B cell (primary cell): ENCODE measurements around the gene NIPAL4. TPM values are rescaled to one million over a fixed set of nuclear protein-coding genes. Genes with fewer than 3 reads are reported as not detected.

Experiments
- ATAC-seq: fragments of 200-7000 bp; cut with Tn5 transposase; one replicate; pipeline ENCODE4 v1.10.0; 2021; ENCODE audit warnings: low read depth, mild to moderate bottlenecking, moderate number of reproducible peaks, moderate library complexity
- CTCF ChIA-PET: fragments of 350-600 bp; sonication (Branson Sonifier 250); formaldehyde crosslinking; loops from one replicate; lab custom pipeline; 2021; ENCODE audit warnings: antibody characterized with exemption, inconsistent platforms; lab: Charles Lee
- POLR2A ChIA-PET: fragments of 350-600 bp; sonication (Branson Sonifier 250); formaldehyde crosslinking; loops from one replicate; lab custom pipeline; 2021; ENCODE audit warnings: antibody characterized with exemption; lab: Charles Lee
- DNase-seq: peaks from one replicate; pipeline ENCODE4 v3.0.0; 2013
- H2AFZ ChIP-seq: 2 replicates; pipeline ENCODE4 v1.6.1; 2012; ENCODE audit warnings: mild to moderate bottlenecking, low read depth, low read length; ENCODE audit not compliant: insufficient read depth, poor library complexity, severe bottlenecking
- H3K27ac ChIP-seq, 2 donors: 1 replicate in 1 of 2; 2 replicates in 1 of 2; pipeline ENCODE4 v1.5.1; 2012 to 2013; ENCODE audit warnings: low read length in 2 of 2, mild to moderate bottlenecking in 2 of 2, moderate library complexity in 1 of 2
- H3K27me3 ChIP-seq, 4 experiments: fragments of 200-600 bp in 1 of 4; sonication (generic) in 1 of 4; replicated peaks in 1 of 4; 1 replicate in 2 of 4; 2 replicates in 2 of 4; pipeline versions ENCODE4 v1.6.1 to v1.7.0; 2013 to 2016; ENCODE audit warnings: low read length in 3 of 4, mild to moderate bottlenecking in 2 of 4, mixed read lengths in 1 of 4, moderate library complexity in 1 of 4; ENCODE audit not compliant: insufficient read depth in 4 of 4, control insufficient read depth in 3 of 4; ENCODE audit errors: control extremely low read depth in 1 of 4
- H3K36me3 ChIP-seq, 2 experiments: replicated peaks in 1 of 2; 1 replicate in 1 of 2; 2 replicates in 1 of 2; pipeline versions ENCODE4 v1.6.1 to v1.7.1; 2013; ENCODE audit warnings: low read length in 1 of 2; ENCODE audit not compliant: insufficient read depth in 2 of 2, control insufficient read depth in 1 of 2; ENCODE audit errors: control extremely low read depth in 1 of 2, extremely low read depth in 1 of 2
- H3K4me1 ChIP-seq, 2 donors: fragments of 200-600 bp in 1 of 2; sonication (generic) in 1 of 2; 1 replicate in 1 of 2; 2 replicates in 1 of 2; pipeline versions ENCODE4 v1.5.1 to v1.6.1; 2013 to 2017; ENCODE audit warnings: low read length in 2 of 2; ENCODE audit not compliant: control insufficient read depth in 2 of 2, insufficient read depth in 2 of 2
- H3K4me2 ChIP-seq: replicated peaks from 2 replicates; pipeline ENCODE3; 2012; ENCODE audit warnings: mild to moderate bottlenecking, low read depth, low read length; ENCODE audit not compliant: poor library complexity, severe bottlenecking
- H3K4me3 ChIP-seq, 5 experiments: fragments of 200-600 bp in 1 of 5; sonication (generic) in 1 of 5; 1 replicate in 3 of 5; 2 replicates in 2 of 5; pipeline versions ENCODE4 v1.5.1 to v1.7.0; 2011 to 2016; ENCODE audit warnings: low read length in 4 of 5, mild to moderate bottlenecking in 4 of 5, low read depth in 2 of 5, control low read depth in 1 of 5, moderate library complexity in 1 of 5; ENCODE audit not compliant: insufficient read depth in 1 of 5; ENCODE audit errors: control extremely low read depth in 1 of 5, extremely low read depth in 1 of 5
- H3K79me2 ChIP-seq: fragments of 200-600 bp; sonication (generic); one replicate; pipeline ENCODE4 v1.6.0; 2016; ENCODE audit warnings: low read length; ENCODE audit not compliant: control insufficient read depth, insufficient read depth
- H3K9ac ChIP-seq: fragments of 200-600 bp; sonication (generic); 2 replicates; pipeline ENCODE4 v1.6.1; 2017; ENCODE audit warnings: mild to moderate bottlenecking, low read length, moderate library complexity
- H3K9me3 ChIP-seq, 3 donors: one replicate each; pipeline versions ENCODE4 v1.6.1 to v1.7.1; 2013; ENCODE audit warnings: low read length in 2 of 3; ENCODE audit not compliant: control insufficient read depth in 2 of 3, insufficient read depth in 1 of 3; ENCODE audit errors: control extremely low read depth in 1 of 3
- H4K20me1 ChIP-seq: 2 replicates; pipeline ENCODE4 v1.6.0; 2012; ENCODE audit warnings: mild to moderate bottlenecking, low read length; ENCODE audit not compliant: insufficient read depth, control insufficient read depth, poor library complexity, severe bottlenecking
- H3K27ac Mint-ChIP-seq: one replicate; pipeline ENCODE4 v1.8.0; 2021; ENCODE audit warnings: mixed read lengths
- H3K27me3 Mint-ChIP-seq: one replicate; pipeline ENCODE4 v1.8.0; 2021; ENCODE audit warnings: mixed read lengths
- H3K4me1 Mint-ChIP-seq: one replicate; pipeline ENCODE4 v1.8.0; 2021; ENCODE audit warnings: mixed read lengths
- H3K4me3 Mint-ChIP-seq: one replicate; pipeline ENCODE4 v1.8.0; 2021; ENCODE audit warnings: mixed read lengths
- H3K9me3 Mint-ChIP-seq: one replicate; pipeline ENCODE4 v1.8.0; 2022; ENCODE audit warnings: mixed read lengths; ENCODE audit not compliant: insufficient read depth
- EZH2 ChIP-seq: IDR thresholded peaks from 2 replicates; pipeline ENCODE4 v1.6.1; 2012; ENCODE audit warnings: borderline replicate concordance, low read depth, mild to moderate bottlenecking, moderate library complexity, low read length; ENCODE audit not compliant: insufficient read depth, poor library complexity, severe bottlenecking
- WGBS: methylation state at CpG from one replicate; pipeline ENCODE4 v1.1.5; 2013; ENCODE audit warnings: missing lambda C conversion rate; ENCODE audit not compliant: insufficient coverage; 5-methylcytosine and 5-hydroxymethylcytosine counted together
- intact Hi-C: fragments of 100-400 bp; cut with micrococcal nuclease; formaldehyde crosslinking; loops from one replicate; pipeline ENCODE4 v1.10.0; 2022
- polyA plus RNA-seq: library from polyadenylated mRNA; depleted of rRNA; stranded (reverse); fragments of >200 nt; gene quantifications from 2 replicates; pipeline ENCODE4 v1.2.3, GENCODE V29; 2012
- total RNA-seq, 2 donors: library from RNA; stranded (reverse); fragments of 120-200 nt in 1 of 2; gene quantifications; 1 replicate in 1 of 2; 2 replicates in 1 of 2; pipeline versions ENCODE4 v1.2.3 to v1.2.4, GENCODE V29; 2013 to 2022
- TF ChIP-seq, protein P1 (sequence below): fragments of 200-600 bp; IDR thresholded peaks from one replicate; pipeline ENCODE4 v1.8.0; 2022; ENCODE audit warnings: antibody characterized with exemption, mild to moderate bottlenecking

NIPAL4 gene
- total and polyA plus RNA-seq, 2 donors (not counting 1 experiment from before 2014, with no cell fraction given), result 4.6 to 6.4 TPM

DNA sequence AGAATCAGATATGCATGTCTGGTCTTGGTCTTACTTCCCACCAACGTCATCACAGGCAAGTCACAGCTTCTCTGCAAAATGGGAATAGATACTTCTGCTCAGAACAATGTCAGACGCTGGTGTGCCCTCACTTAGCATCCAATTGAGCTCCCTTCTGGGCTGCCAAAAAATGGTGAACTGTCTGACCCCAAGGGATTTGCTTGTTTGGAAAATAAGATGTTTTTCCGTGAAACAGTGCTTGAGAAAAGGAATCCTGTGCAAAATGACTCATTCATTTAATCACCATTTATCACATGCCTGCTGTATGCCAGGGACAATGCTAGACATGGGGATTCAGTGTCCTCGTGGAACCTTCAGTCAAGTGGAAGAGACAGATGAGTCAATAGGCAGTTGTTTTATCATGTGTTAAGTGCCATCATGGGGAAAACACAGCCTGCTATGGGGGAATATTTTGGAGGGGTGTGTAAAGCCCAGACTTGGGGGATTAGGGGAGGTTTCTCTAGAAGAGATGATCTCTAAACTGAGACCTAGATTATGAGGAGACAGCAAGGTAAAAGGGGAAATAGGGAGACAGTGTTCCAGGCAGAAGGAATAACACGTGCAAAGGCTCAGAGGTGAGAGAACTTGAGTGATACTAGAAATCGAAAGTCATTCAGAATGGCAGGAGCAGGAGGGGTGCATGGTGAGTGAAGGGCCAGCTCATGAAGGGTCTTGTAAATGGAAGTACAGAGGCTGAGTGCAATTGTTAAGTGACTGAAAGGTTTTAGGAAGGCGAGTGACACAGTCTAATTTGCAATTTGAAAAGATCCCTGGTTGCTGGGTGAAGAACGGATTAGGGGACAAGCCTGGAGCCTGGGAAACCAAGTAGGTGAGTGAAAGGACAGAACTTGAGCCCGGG, 3.9 kb downstream of the NIPAL4 start:
- ATAC-seq (no peak), DNase-seq (peak; percentile 4)
- ChIA-PET POLR2A (no interaction called here), CTCF (interaction anchor here (0.6 to 8.4 kb wide), 5 partner anchors 8 to 278 kb away, joined by 3 to 37 read pairs (median 4); no protein-coding TSS in a partner anchor)
- TF ChIP-seq EZH2, result no peak
- TF ChIP-seq, protein P1, sequence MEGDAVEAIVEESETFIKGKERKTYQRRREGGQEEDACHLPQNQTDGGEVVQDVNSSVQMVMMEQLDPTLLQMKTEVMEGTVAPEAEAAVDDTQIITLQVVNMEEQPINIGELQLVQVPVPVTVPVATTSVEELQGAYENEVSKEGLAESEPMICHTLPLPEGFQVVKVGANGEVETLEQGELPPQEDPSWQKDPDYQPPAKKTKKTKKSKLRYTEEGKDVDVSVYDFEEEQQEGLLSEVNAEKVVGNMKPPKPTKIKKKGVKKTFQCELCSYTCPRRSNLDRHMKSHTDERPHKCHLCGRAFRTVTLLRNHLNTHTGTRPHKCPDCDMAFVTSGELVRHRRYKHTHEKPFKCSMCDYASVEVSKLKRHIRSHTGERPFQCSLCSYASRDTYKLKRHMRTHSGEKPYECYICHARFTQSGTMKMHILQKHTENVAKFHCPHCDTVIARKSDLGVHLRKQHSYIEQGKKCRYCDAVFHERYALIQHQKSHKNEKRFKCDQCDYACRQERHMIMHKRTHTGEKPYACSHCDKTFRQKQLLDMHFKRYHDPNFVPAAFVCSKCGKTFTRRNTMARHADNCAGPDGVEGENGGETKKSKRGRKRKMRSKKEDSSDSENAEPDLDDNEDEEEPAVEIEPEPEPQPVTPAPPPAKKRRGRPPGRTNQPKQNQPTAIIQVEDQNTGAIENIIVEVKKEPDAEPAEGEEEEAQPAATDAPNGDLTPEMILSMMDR, result no peak
- Histone ChIP-seq H3K36me3 (peaks cover 0 to 24% of the 10 kb centered on the region in 2 experiments), H4K20me1 (no peaks in the 10 kb centered on the region), H3K4me2 (no peak overlapping the region), H3K4me1 (peaks cover 26 to 37% of the 10 kb centered on the region in 2 donors), H3K27ac (no peak overlapping the region), H3K27me3 (no peaks in the 10 kb centered on the region), H2AFZ (no peak overlapping the region), H3K9me3 (no peaks in the 10 kb centered on the region), H3K79me2 (peaks cover 14% of the 10 kb centered on the region), H3K9ac (no peak overlapping the region), H3K4me3 (no peak overlapping the region)
- Mint-ChIP-seq H3K27ac (peak overlapping the region; percentile 33), H3K27me3 (no peaks in the 10 kb centered on the region), H3K4me3 (peak overlapping the region; percentile 5), H3K9me3 (no peaks in the 10 kb centered on the region), H3K4me1 (peaks cover 56% of the 10 kb centered on the region)
- WGBS, result 70% methylated on average over 8 of the region's 9 CpGs
- intact Hi-C loops, result no loop called here
